ENCODE results near the gene TPCN2.
"Not testable (repeated sequence)": the region's sequence is repeated elsewhere in the genome, so short reads cannot be mapped to it uniquely, and the experiment has no call there.

The TPCN2 gene

GRCh38 chr11:69131644-69132300 lies 83.0 kb downstream of the TPCN2 start:
- DNase-seq, result no peak

- DNase-seq, result no peak
Measured at GRCh38 chr11:69132301-69132670, 83.6 kb downstream of the TPCN2 start.

GRCh38 chr11:69133251-69133650 lies 84.5 kb downstream of the TPCN2 start:
- no peak for DNase-seq

- DNase-seq, result not testable (repeated sequence)
Measured at GRCh38 chr11:69134182-69134581, 85.5 kb downstream of the TPCN2 start.

GRCh38 chr11:69134957-69135356 lies 86.2 kb downstream of the TPCN2 start:
- DNase-seq, result no peak

- DNase-seq, result no peak
Measured at GRCh38 chr11:69135420-69136363, 87.0 kb downstream of the TPCN2 start.

GRCh38 chr11:69136471-69136870 lies 87.7 kb downstream of the TPCN2 start:
- DNase-seq, result no peak

GRCh38 chr11:69137151-69137844 lies 88.6 kb downstream of the TPCN2 start:
- no peak for DNase-seq

GRCh38 chr11:69138265-69138664 lies 89.5 kb downstream of the TPCN2 start:
- DNase-seq, result no peak

GRCh38 chr11:69140161-69140560 lies 91.4 kb downstream of the TPCN2 start:
- not testable (repeated sequence) for DNase-seq

- DNase-seq, result no peak
Measured at GRCh38 chr11:69140635-69141034, 91.9 kb downstream of the TPCN2 start.

GRCh38 chr11:69141742-69142141 lies 93.0 kb downstream of the TPCN2 start:
- no peak for DNase-seq

- no peak for DNase-seq
Measured at GRCh38 chr11:69142895-69143294, 94.2 kb downstream of the TPCN2 start.

- DNase-seq, result no peak
Measured at GRCh38 chr11:69144316-69145049, 95.8 kb downstream of the TPCN2 start.

GRCh38 chr11:69145050-69145380 lies 96.3 kb downstream of the TPCN2 start:
- DNase-seq, result no peak

GRCh38 chr11:69148377-69148762 lies 99.6 kb downstream of the TPCN2 start:
- DNase-seq, result no peak

GRCh38 chr11:69148806-69149205 lies 100.1 kb downstream of the TPCN2 start:
- no peak for DNase-seq

GRCh38 chr11:69149338-69150045 lies 100.8 kb downstream of the TPCN2 start:
- not testable (repeated sequence) for DNase-seq

GRCh38 chr11:69150175-69150574 lies 101.4 kb downstream of the TPCN2 start:
- DNase-seq, result no peak

- no peak for DNase-seq
Measured at GRCh38 chr11:69151836-69152235, 103.1 kb downstream of the TPCN2 start.

- no peak for DNase-seq
Measured at GRCh38 chr11:69152733-69153421, 104.1 kb downstream of the TPCN2 start.

GRCh38 chr11:69153661-69154060 lies 104.9 kb downstream of the TPCN2 start:
- DNase-seq, result no peak

All from CD4-positive, alpha-beta T cell treated with Interleukin-17A for 4 hours (primary cell).